ENCODE data around the gene LRG1.

LRG1 gene

GRCh38 chr19:4498694-4499093 is 41.1 kb downstream of the LRG1 start:
- TF ChIP-seq CTCF (IDR thresholded peaks at IDR 0.05) (no peak), ZFX (IDR thresholded peaks at IDR 0.05; ENCODE audit: borderline replicate concordance) (no peak)
- no peak overlapping the region for H3K27ac ChIP-seq

DNA sequence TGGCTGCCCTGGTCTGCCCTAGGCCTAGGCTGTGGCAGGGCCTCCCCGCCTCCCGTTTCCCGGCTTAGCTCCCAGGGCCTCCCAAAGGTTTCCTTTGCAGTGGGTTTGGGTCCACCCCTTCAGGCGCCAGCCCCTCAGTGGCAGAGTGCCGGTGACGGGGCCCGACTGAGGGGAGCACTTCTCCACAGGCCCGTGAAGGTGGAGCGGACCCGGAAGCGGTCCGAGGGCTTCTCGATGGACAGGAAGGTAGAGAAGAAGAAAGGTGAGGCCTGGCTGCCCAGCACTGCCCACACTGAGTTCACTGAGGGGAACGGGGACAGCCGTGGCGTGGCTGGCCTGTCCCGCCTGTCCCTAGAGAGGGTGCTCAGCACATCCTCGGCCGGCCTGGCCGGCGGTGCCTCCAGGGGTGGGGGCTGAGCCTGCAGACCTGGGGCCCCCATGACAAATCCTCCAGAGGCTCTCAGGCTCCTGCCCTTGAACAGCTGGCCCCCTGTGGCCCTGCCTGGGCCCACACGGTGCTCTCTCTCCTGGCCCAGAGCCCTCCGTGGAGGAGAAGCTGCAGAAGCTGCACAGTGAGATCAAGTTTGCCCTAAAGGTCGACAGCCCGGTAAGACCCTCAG is 42.0 kb downstream of the LRG1 start:
- H3K27ac ChIP-seq: no peak overlapping the region
- no peak for TF ChIP-seq CTCF (IDR thresholded peaks at IDR 0.05)
- TF ChIP-seq ZFX (IDR thresholded peaks at IDR 0.05; ENCODE audit: borderline replicate concordance): no peak

DNA sequence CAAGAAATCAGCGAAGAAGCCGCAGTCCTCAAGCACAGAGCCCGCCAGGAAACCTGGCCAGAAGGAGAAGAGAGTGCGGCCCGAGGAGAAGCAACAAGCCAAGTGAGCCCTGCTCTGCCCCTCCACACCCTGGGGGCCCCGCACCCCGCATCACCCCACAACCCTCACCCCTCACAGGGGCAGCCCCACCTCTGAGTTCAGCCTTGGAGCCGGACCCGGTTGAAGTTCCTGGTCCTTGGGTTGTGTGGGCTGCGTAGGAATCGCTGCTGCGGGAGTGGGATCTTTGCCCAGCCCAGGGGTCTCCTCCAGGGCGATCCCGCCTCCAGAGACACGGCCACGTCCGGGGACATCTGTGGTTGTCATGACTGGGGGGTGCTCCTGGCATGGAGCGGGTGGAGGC is 43.5 kb downstream of the LRG1 start:
- no peak for TF ChIP-seq ZFX (IDR thresholded peaks at IDR 0.05; ENCODE audit: borderline replicate concordance)
- TF ChIP-seq CTCF (IDR thresholded peaks at IDR 0.05): no peak
- no peak overlapping the region for H3K27ac ChIP-seq

- H3K27ac ChIP-seq: no peak overlapping the region
- TF ChIP-seq ZFX (IDR thresholded peaks at IDR 0.05; ENCODE audit: borderline replicate concordance) (no peak), CTCF (IDR thresholded peaks at IDR 0.05) (no peak)
Measured at GRCh38 chr19:4495471-4495870, 44.4 kb downstream of the LRG1 start.

DNA sequence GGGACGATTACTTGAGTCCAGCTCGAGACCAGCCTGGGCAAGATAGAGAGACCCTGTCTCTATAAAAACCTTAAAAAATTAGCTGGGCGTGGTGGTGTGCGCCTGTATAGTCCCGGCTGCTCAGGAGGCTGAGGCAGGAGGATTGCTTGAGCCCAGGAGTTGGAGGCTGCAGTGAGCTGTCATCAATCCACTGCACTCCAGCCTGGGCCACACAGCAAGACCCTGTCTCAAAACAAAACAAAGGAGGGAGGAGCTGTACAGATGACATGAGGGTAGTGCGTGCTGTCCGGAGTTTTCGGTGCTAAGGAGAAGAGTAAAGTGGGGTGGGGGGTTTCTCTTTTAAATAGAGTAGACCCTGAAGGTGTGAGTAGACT is 45.2 kb downstream of the LRG1 start:
- TF ChIP-seq CTCF (IDR thresholded peaks at IDR 0.05) (no peak), ZFX (IDR thresholded peaks at IDR 0.05; ENCODE audit: borderline replicate concordance) (no peak)
- H3K27ac ChIP-seq: no peak overlapping the region

- TF ChIP-seq CTCF (IDR thresholded peaks at IDR 0.05): no peak
- TF ChIP-seq ZFX (IDR thresholded peaks at IDR 0.05; ENCODE audit: borderline replicate concordance): no peak
- no peak overlapping the region for H3K27ac ChIP-seq
Measured at GRCh38 chr19:4493929-4494690, 45.7 kb downstream of the LRG1 start.
